Activated CD4-positive, alpha-beta T cell treated with anti-CD3 and anti-CD28 coated beads for 24 hours (primary cell): ENCODE measurements around the gene SPTLC3.

Experiments
- DNase-seq, 2 donors: peaks; one replicate each; pipeline ENCODE4 v3.0.0-alpha.2; 2020; ENCODE audit warnings: low read depth in 2 of 2

The SPTLC3 gene

GRCh38 chr20:13098720-13099355 is 90.1 kb downstream of the SPTLC3 start:
- no peak for DNase-seq

DNA sequence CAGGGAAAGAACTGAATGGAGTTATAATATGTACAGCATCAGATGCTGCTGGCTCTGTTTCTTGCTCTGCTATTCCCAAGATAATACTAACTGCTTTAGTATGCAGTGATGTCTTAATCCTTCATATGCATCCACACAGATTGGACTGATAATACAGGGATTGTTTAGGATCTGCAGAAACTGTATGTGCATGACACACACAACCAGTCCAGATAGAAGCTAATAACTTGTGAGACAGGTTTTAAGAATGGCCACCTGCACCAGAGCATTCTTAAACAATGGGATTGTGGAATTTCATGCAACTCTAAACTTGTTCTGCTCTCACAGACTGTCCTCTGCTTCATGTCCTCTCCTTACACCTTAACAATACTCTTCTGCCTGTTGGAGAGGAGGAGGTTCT is 90.9 kb downstream of the SPTLC3 start:
- no peak for DNase-seq

DNA sequence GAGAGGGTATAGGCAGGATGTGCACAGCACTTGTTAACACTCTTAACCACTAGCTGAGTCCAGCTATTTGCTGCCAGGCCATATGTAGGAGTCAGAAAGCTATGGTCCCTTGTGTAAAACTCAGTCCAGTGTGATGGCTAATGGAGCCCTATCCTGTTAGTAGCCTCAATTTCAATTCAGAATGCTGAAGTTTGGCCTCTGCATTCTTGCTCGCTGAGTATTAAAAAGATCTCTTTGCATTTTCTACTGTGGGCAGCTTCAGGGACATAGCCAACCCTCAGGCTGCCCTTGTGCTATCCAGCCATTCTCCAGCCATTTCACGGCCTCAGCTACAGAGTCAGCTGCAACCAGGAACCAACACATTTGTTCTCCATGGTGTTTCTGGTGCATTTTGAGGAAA is 92.5 kb downstream of the SPTLC3 start:
- DNase-seq = no peak

DNA sequence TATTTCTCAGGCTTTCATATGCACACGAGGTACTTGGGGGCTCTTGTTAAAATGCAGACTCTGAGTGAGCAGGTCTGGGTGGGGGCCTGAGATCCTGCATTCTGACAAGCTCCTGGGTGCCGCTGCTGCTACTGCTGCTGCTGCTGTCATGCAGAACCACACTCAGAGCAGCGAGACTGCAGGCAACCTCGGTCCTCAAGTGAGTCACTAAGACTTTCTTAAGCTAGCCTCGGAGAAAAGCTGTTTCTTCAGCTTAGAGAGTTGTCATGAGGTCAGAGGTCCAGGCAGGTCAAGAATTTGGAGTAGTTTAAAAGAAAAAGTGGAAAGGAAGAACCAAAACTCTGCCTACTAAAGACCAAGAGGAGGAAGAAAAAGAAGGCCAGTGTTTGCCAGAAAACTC is 92.9 kb downstream of the SPTLC3 start:
- DNase-seq = no peak

DNA sequence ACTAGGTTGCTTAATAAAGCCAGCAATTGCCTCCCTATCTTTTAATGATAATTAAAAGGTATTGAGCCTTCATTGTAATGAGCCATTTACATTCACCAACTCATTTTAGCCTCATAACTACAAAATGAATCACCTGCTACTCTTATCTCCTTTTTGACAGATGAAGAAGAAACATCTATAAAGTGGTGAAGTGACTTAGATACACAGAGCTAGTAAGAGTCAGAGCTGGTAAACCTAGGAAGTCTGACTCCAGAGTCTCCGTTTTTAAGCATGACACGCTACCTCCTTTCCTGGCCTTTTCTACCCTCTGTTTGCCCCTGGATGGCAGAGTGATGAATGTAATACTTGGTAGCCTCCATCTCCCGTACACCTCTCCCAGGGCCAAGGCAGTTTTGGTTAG is 93.5 kb downstream of the SPTLC3 start:
- DNase-seq = no peak

DNA sequence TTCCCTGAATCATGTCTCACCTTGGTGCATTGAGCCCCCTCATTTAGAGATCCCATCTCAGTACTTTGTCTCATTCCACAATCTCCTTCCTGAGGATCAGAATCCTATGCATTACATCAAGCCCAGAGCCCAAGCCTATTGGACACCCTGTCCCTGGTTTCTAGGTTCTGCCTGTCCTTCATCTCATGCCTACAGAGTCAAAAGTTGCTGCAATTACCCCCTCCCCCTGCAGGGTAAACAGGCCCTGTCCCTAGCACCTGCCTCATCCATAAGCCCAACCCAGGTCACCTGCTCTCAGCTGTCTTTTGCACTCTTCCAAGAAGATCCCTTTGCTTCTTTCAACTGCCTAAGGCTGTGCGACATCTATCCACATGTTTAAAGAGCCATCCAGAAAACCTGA is 93.9 kb downstream of the SPTLC3 start:
- DNase-seq = no peak

- no peak for DNase-seq
Observed at GRCh38 chr20:13105039-13105438, 96.3 kb downstream of the SPTLC3 start.

GRCh38 chr20:13105864-13106457 is 97.2 kb downstream of the SPTLC3 start:
- no peak for DNase-seq

- no peak for DNase-seq
Observed at GRCh38 chr20:13109658-13110057, 100.9 kb downstream of the SPTLC3 start.

DNA sequence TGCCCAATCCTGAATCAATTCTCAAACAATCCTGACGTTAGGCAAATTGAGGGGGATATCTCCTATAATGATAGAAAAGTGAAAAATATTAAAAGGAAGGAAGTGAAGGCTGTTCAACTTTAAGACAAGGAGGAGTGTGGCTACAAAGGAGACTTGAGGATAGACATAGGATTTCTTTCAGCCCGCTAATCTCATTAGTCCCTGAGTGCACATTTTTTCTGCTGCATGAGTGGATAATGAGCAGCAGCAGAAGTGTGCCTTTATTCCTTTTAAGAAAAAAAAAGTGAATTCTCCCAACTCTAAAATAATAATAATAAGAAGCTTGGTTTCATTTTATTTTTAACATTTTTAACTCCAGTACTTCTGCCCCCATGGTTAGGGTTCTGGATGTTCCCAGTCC is 102.0 kb downstream of the SPTLC3 start:
- no peak for DNase-seq

DNA sequence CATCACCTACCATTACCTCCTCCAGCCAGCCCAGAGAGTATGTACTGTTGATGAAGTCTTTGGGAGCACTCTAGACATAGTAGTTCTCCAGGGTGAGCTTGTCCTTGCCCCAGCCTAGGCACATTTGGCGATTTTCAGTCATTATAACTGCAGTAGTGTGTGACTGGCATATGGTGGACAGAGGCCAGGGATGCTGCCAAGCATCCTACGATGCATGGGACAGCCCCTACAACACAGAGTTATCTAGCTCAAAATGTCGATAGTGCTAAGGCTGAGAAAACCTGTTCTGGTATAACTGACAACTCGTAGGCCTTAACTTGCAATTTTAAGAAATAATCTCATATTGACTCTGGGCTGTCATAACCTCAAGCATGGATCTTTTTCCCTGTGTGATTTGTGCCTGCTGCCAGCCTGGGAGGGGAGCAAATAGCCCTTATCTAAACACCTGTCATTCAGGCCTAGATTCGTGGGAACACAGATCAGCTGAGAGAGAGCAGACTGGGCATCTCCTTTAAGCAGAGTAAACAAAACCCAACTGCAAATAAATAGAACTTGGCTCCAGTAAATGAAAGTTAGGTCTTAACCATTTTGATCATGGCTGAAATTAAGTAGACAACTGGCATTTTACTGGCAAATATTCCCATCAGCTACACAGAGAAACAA is 102.6 kb downstream of the SPTLC3 start:
- DNase-seq = no peak

DNA sequence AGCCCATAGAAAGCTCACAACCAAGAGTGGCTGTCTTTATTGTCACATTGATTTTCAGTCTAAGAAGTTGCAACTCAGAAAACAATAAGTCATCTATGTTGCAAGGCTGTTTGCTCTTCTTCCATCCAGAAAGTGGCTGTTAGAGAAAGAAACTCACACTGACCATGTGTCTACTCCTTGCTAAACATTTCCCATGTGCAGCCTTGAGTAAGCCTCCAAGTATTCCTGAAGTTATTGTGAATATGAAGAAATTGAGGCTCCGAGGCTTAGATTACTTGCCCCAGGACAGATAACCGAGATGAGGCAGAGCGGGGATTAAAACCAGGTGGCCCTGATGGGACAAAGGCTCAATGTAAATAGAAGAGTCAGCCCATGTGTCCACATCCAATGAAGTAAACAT is 105.0 kb downstream of the SPTLC3 start:
- DNase-seq = no peak

GRCh38 chr20:13117200-13117599 is 108.4 kb downstream of the SPTLC3 start:
- no peak for DNase-seq

DNA sequence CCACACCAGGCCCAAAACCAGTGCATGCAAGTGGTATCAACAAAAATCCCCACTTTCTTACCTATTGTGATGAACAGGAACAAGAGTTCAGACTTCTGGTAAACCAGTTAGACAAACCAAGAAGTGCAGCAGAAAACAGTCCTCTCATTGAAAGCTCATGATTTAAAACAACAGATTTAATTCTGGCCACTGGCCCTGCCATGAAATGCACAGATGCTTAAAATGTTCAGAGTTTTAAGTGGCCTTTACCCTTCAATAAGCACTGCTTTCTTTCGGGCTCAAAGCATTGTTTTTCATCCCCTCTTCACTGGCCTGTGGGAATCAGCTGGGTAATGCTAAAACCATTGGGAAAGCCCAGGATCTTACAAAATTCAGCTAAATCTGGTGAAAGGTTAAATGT is 109.9 kb downstream of the SPTLC3 start:
- DNase-seq = no peak

- DNase-seq = peak in 1 of 2 donors; percentile 45
Observed at GRCh38 chr20:13119583-13119982, 110.8 kb downstream of the SPTLC3 start.

DNA sequence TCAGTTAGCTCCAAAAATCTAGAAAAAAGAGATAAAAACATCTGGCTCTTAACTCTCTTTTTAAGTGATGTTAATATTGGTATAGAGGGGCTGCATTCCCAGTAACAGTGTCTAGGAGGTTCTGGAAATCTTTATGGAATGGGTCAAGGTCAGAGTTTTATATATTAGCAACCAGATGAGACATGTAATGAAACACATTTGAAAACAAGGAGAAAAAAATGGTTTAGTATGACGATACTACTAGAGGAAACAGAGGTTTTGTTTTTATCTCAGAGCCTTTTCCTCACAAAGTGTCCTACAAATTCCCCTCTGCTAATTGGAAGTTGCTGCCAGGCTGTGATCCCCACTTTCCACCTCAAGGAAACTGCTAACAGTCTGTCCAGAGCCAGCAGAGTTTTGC is 111.7 kb downstream of the SPTLC3 start:
- no peak for DNase-seq

GRCh38 chr20:13121840-13122515 is 113.2 kb downstream of the SPTLC3 start:
- DNase-seq = no peak

- DNase-seq = no peak
Observed at GRCh38 chr20:13125486-13125885, 116.7 kb downstream of the SPTLC3 start.

GRCh38 chr20:13128173-13128572 is 119.4 kb downstream of the SPTLC3 start:
- no peak for DNase-seq

DNA sequence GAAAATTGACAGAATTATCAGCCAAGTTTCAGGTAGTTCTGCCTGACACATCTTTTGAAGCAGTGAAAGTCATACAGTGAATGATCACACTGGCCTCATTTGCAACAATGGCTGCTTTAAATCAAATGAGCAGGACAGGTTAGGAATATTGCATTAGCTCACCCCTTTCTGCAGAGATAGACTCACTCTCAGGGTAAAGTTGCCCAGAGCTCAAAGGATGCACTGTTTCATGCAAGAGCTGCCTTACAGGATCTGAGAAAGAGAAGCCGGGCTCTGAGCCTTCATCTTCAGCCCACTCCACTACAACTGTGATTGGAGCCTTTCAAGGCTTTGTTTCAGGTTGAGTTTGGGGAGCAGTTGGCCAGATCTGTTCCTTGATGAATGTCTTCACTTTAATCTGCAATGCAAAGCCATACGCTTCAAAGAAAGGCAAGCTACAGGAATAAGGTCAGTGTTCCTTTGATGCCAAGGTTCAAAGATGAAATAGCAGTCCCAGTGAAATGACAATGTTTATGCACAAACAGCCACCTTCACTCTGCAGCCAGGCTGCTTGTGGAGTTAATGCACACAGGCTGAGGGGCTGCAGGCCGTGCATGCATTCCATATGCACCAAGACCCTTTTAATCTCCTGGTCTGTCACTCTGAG is 121.4 kb downstream of the SPTLC3 start:
- no peak for DNase-seq

GRCh38 chr20:13130707-13131103 is 121.9 kb downstream of the SPTLC3 start:
- DNase-seq = no peak

- no peak for DNase-seq
Observed at GRCh38 chr20:13131688-13132087, 122.9 kb downstream of the SPTLC3 start.
